ENCODE measurements around the gene OSBPL9. TPM values are rescaled to one million over a fixed set of nuclear protein-coding genes. Genes with fewer than 3 reads are reported as not detected.

Gene OSBPL9
- total RNA-seq: 59.6 and 63.8 TPM in 2 replicates
- total RNA-seq (2013): 62.0 TPM
- polyA plus RNA-seq: 20.3 and 23.1 TPM in 2 replicates
- 47.4 and 54.7 TPM in 2 replicates for polyA minus RNA-seq

GRCh38 chr1:51616903-51617708 is at the start of gene OSBPL9:
TSS of gene OSBPL9 (plus strand) at chr1:51617092. CDS start at chr1:51617111, 19 bp downstream.
- WGBS (ENCODE audit: insufficient coverage): under 1% methylated on average over 44 of the region's 45 CpGs
- Histone ChIP-seq H3K4me2 (replicated peaks; ENCODE audit: low read depth, low read length, poor library complexity, severe bottlenecking) (peak within 1 kb of the TSS; percentile 74), H3K27ac (ENCODE audit: low read length in 2 of 2) (peak within 1 kb of the TSS; percentile 65 to 85), H3K4me1 (ENCODE audit: control insufficient read depth in 2 of 2, insufficient read depth in 2 of 2, low read length in 2 of 2) (peaks cover 11 to 19% of the 10 kb centered on the region in 2 donors), H3K27me3 (replicated peaks in 1 of 4; ENCODE audit: control extremely low read depth in 1 of 4, control insufficient read depth in 3 of 4, insufficient read depth in 4 of 4, low read length in 3 of 4) (no peaks in the 10 kb centered on the region), H3K9ac (ENCODE audit: low read length) (peak within 1 kb of the TSS; percentile 95), H4K20me1 (ENCODE audit: control insufficient read depth, insufficient read depth, low read length, poor library complexity, severe bottlenecking) (no peaks in the 10 kb centered on the region), H3K36me3 (replicated peaks in 1 of 2; ENCODE audit: control extremely low read depth in 1 of 2, control insufficient read depth in 1 of 2, extremely low read depth in 1 of 2, insufficient read depth in 2 of 2, low read length in 1 of 2) (no peaks in the 10 kb centered on the region), H2AFZ (ENCODE audit: insufficient read depth, low read depth, low read length, poor library complexity, severe bottlenecking) (peak within 1 kb of the TSS; percentile 96), H3K79me2 (ENCODE audit: control insufficient read depth, insufficient read depth, low read length) (peaks cover 63% of the 10 kb centered on the region), H3K9me3 (ENCODE audit: control extremely low read depth in 1 of 3, control insufficient read depth in 2 of 3, insufficient read depth in 1 of 3, low read length in 2 of 3) (no peaks in the 10 kb centered on the region), H3K4me3 (ENCODE audit: control extremely low read depth in 1 of 5, extremely low read depth in 1 of 5, insufficient read depth in 1 of 5, low read depth in 2 of 5, low read length in 4 of 5) (peak within 1 kb of the TSS; percentile 87 to 93 (median 90))
- H3K27me3 Mint-ChIP-seq: no peaks in the 10 kb centered on the region
- intact Hi-C loops (cut with micrococcal nuclease): loop anchor here (1.0 to 5.0 kb wide), 5 partner anchors 40 to 440 kb away; partner anchors contain the start of genes BTF3L4, EPS15, NRDC and TXNDC12
- TF ChIP-seq EZH2 (IDR thresholded peaks at IDR 0.05; ENCODE audit: borderline replicate concordance, insufficient read depth, low read depth, low read length, poor library complexity, severe bottlenecking): no peak
- TF ChIP-seq, protein P1, sequence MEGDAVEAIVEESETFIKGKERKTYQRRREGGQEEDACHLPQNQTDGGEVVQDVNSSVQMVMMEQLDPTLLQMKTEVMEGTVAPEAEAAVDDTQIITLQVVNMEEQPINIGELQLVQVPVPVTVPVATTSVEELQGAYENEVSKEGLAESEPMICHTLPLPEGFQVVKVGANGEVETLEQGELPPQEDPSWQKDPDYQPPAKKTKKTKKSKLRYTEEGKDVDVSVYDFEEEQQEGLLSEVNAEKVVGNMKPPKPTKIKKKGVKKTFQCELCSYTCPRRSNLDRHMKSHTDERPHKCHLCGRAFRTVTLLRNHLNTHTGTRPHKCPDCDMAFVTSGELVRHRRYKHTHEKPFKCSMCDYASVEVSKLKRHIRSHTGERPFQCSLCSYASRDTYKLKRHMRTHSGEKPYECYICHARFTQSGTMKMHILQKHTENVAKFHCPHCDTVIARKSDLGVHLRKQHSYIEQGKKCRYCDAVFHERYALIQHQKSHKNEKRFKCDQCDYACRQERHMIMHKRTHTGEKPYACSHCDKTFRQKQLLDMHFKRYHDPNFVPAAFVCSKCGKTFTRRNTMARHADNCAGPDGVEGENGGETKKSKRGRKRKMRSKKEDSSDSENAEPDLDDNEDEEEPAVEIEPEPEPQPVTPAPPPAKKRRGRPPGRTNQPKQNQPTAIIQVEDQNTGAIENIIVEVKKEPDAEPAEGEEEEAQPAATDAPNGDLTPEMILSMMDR (IDR thresholded peaks at IDR 0.05): no peak
- DNase-seq (peak; percentile 92), ATAC-seq (ENCODE audit: low read depth) (peak; percentile 98)
- H3K4me3 Mint-ChIP-seq: peak within 1 kb of the TSS; percentile 100
- no peaks in the 10 kb centered on the region for H3K9me3 Mint-ChIP-seq (ENCODE audit: insufficient read depth)
- H3K27ac Mint-ChIP-seq: peak within 1 kb of the TSS; percentile 99
- ChIA-PET POLR2A (interaction anchor here (0.8 kb wide), 1 partner anchor 14 kb away, joined by 3 read pairs; no protein-coding TSS in a partner anchor), CTCF (no interaction called here)
- H3K4me1 Mint-ChIP-seq: peaks cover 32% of the 10 kb centered on the region

- no peaks in the 10 kb centered on the region for H3K36me3 ChIP-seq (replicated peaks in 1 of 2; ENCODE audit: control extremely low read depth in 1 of 2, control insufficient read depth in 1 of 2, extremely low read depth in 1 of 2, insufficient read depth in 2 of 2, low read length in 1 of 2)
- H3K27me3 ChIP-seq (replicated peaks in 1 of 4; ENCODE audit: control extremely low read depth in 1 of 4, control insufficient read depth in 3 of 4, insufficient read depth in 4 of 4, low read length in 3 of 4): no peaks in the 10 kb centered on the region
- no peak overlapping the region for H2AFZ ChIP-seq (ENCODE audit: insufficient read depth, low read depth, low read length, poor library complexity, severe bottlenecking)
- CTCF ChIA-PET: interaction anchor here (0.7 kb wide), 1 partner anchor 32 kb away, joined by 3 read pairs; no protein-coding TSS in a partner anchor
- intact Hi-C loops (cut with micrococcal nuclease): no loop called here
- no peaks in the 10 kb centered on the region for H3K9me3 Mint-ChIP-seq (ENCODE audit: insufficient read depth)
- H3K4me1 Mint-ChIP-seq: peaks cover 55% of the 10 kb centered on the region
- H3K79me2 ChIP-seq (ENCODE audit: control insufficient read depth, insufficient read depth, low read length): peaks cover 4% of the 10 kb centered on the region
- peaks cover 59 to 61% of the 10 kb centered on the region in 2 donors for H3K4me1 ChIP-seq (ENCODE audit: control insufficient read depth in 2 of 2, insufficient read depth in 2 of 2, low read length in 2 of 2)
- ATAC-seq (ENCODE audit: low read depth) (no peak), DNase-seq (no peak)
- H4K20me1 ChIP-seq (ENCODE audit: control insufficient read depth, insufficient read depth, low read length, poor library complexity, severe bottlenecking): no peaks in the 10 kb centered on the region
- H3K4me3 Mint-ChIP-seq: no peak overlapping the region
- H3K9me3 ChIP-seq (ENCODE audit: control extremely low read depth in 1 of 3, control insufficient read depth in 2 of 3, insufficient read depth in 1 of 3, low read length in 2 of 3): no peaks in the 10 kb centered on the region
- no peak overlapping the region for H3K27ac Mint-ChIP-seq
- POLR2A ChIA-PET: no interaction called here
- H3K27me3 Mint-ChIP-seq: no peaks in the 10 kb centered on the region
- no peak overlapping the region for H3K4me2 ChIP-seq (replicated peaks; ENCODE audit: low read depth, low read length, poor library complexity, severe bottlenecking)
- H3K9ac ChIP-seq (ENCODE audit: low read length): no peak overlapping the region
- H3K4me3 ChIP-seq (ENCODE audit: control extremely low read depth in 1 of 5, extremely low read depth in 1 of 5, insufficient read depth in 1 of 5, low read depth in 2 of 5, low read length in 4 of 5): no peak overlapping the region
- TF ChIP-seq, protein P1 (IDR thresholded peaks at IDR 0.05): no peak
- TF ChIP-seq EZH2 (IDR thresholded peaks at IDR 0.05; ENCODE audit: borderline replicate concordance, insufficient read depth, low read depth, low read length, poor library complexity, severe bottlenecking): no peak
- no peak overlapping the region for H3K27ac ChIP-seq (ENCODE audit: low read length in 2 of 2)
Observed at GRCh38 chr1:51567653-51568052, 49.2 kb upstream of the OSBPL9 start.

Measured in B cell (primary cell).